Measurements from ENCODE around the gene TMEM62.

DNA sequence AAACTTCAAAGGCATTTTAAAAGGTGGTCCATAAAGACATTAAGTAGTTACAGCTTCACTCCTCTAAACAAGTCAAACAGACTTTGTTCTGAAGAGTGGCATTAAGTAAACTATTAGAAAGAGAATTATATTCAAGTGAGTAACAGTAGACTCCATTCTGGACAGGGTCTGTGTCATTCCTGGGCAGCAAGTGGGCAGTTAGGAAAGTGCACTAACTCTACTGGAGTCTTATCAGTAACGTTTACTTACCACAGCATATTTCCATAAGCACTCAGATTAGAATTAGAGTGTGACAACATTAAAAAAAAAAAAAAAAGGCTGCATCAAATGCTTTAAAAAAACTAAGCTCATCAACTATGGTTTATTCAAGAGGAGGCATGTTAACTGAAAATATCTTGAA is 38.1 kb upstream of the TMEM62 start:
- no peak for TF ChIP-seq POLR2A (IDR thresholded peaks at IDR 0.05)
- TF ChIP-seq, protein P1, sequence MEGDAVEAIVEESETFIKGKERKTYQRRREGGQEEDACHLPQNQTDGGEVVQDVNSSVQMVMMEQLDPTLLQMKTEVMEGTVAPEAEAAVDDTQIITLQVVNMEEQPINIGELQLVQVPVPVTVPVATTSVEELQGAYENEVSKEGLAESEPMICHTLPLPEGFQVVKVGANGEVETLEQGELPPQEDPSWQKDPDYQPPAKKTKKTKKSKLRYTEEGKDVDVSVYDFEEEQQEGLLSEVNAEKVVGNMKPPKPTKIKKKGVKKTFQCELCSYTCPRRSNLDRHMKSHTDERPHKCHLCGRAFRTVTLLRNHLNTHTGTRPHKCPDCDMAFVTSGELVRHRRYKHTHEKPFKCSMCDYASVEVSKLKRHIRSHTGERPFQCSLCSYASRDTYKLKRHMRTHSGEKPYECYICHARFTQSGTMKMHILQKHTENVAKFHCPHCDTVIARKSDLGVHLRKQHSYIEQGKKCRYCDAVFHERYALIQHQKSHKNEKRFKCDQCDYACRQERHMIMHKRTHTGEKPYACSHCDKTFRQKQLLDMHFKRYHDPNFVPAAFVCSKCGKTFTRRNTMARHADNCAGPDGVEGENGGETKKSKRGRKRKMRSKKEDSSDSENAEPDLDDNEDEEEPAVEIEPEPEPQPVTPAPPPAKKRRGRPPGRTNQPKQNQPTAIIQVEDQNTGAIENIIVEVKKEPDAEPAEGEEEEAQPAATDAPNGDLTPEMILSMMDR (IDR thresholded peaks at IDR 0.05) = peak in 1 of 7 experiments; percentile 1

Data from body of pancreas (tissue), 4 donors.